AG09309 (cell line): Measurements from ENCODE around the gene CELF2.

ENCODE experiments used
- DNase-seq: peaks from one replicate; pipeline ENCODE4 v3.0.0-alpha.2; 2010; ENCODE audit warnings: low read depth
- H3K4me3 ChIP-seq: 2 replicates; pipeline ENCODE4 v1.5.1; 2011; ENCODE audit warnings: mild to moderate bottlenecking, low read depth, low read length, moderate library complexity; ENCODE audit not compliant: control insufficient read depth
- TF ChIP-seq, protein P1 (sequence below): IDR thresholded peaks from 2 replicates; pipeline ENCODE4 v1.5.1; 2011; ENCODE audit warnings: mild to moderate bottlenecking, low read depth, low read length, inconsistent platforms; ENCODE audit not compliant: insufficient read depth, control insufficient read depth; ENCODE audit errors: missing control alignments

The CELF2 gene

DNA sequence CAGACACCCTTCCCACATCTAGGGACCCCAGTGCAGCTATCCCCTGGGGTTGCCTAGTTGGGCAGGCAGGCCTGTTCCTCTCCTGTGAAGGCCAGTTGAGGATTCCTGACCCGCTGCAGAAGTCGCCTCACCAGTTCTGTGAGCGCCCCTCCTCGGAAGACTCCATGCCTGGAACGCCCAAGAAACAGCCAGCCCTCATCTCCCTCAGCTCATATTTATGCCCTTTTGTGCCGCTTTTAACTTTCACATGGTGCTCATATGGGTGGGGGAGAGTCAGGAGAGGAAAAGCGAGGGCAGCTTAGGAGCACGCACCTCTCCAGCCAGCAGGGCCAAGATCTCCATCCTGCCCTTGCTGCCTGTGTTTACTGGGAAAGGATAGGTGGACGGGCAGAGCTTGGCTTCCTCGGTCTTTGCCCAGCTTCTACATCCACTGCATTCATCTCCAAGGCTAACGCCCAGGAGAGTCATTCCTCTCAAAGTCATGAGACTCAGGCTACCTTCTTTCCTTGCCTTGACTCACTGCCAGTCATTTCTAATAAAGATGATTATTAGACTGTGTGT is 307.2 kb downstream of the CELF2 start:
- no peak overlapping the region for H3K4me3 ChIP-seq
- TF ChIP-seq, protein P1, sequence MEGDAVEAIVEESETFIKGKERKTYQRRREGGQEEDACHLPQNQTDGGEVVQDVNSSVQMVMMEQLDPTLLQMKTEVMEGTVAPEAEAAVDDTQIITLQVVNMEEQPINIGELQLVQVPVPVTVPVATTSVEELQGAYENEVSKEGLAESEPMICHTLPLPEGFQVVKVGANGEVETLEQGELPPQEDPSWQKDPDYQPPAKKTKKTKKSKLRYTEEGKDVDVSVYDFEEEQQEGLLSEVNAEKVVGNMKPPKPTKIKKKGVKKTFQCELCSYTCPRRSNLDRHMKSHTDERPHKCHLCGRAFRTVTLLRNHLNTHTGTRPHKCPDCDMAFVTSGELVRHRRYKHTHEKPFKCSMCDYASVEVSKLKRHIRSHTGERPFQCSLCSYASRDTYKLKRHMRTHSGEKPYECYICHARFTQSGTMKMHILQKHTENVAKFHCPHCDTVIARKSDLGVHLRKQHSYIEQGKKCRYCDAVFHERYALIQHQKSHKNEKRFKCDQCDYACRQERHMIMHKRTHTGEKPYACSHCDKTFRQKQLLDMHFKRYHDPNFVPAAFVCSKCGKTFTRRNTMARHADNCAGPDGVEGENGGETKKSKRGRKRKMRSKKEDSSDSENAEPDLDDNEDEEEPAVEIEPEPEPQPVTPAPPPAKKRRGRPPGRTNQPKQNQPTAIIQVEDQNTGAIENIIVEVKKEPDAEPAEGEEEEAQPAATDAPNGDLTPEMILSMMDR: no peak
- DNase-seq: no peak

DNA sequence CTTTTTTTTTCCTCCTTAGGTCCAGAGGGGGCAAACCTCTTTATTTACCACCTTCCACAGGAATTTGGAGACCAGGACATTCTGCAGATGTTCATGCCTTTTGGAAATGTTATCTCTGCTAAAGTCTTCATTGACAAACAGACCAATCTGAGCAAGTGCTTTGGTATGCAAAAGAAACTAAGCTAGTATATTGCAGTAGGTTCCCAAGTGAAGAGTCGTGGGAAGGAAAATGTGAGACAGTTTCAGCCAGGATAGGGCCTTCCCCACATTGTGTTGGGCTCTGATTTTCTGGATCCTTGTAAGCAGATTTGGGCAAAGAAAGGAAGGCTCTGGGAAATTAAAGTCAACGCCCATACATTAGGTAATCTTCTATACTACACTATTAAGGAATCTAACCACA is 308.1 kb downstream of the CELF2 start:
- H3K4me3 ChIP-seq: no peak overlapping the region
- TF ChIP-seq, protein P1: no peak
- no peak for DNase-seq

DNA sequence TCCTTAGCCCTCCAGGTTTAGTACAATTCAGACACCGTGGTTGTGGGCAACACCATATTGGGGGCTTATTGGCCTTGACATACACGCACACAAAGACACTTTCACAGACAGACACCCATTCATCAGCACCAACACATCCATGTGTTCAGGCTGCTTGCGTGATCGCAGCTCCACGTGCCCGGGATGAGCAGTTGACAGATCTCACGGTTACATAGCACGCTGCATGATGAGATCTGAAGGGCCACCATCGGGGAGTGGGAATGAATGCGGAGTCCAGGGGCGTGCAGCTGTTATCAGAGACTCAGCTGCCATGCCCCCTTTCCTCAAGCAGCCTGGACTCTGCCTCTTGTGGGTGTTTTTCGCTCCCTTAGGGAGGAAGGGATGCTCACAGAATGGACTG is 308.6 kb downstream of the CELF2 start:
- H3K4me3 ChIP-seq: no peak overlapping the region
- no peak for DNase-seq
- TF ChIP-seq, protein P1: no peak

DNA sequence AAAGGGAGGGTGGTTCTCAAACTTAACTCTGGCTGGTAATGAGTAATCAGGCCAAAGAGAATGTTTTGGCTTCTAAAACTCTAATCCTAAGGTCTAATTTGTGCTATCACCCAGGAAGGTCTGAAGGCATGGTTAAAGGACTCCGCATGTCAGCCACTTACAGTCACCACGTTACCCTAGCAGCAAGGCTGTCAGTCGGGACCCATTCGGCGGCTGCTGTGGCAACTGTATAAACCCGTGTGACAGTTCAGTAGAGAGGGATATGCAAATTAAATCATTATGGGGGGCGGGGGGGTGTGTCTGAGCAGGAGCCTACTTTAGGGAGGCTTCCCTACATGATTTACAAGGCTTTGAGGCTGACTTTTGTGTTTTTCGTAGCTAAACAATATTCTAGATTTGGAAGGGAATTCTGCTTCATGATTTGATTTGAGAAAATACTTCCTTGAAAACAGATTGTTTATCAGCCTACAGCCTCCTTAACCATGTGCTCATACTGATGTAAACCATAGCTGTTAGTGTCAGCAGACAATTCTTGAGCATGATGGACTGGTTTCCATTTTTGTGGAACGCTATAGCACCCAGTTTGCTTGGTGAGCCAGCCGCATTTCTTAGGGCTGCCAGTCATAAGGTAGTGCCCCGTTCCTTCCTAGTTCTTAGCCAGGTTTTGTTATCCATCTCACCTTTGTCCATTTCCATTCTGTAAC is 309.4 kb downstream of the CELF2 start:
- TF ChIP-seq, protein P1: no peak
- no peak overlapping the region for H3K4me3 ChIP-seq
- DNase-seq: no peak

DNA sequence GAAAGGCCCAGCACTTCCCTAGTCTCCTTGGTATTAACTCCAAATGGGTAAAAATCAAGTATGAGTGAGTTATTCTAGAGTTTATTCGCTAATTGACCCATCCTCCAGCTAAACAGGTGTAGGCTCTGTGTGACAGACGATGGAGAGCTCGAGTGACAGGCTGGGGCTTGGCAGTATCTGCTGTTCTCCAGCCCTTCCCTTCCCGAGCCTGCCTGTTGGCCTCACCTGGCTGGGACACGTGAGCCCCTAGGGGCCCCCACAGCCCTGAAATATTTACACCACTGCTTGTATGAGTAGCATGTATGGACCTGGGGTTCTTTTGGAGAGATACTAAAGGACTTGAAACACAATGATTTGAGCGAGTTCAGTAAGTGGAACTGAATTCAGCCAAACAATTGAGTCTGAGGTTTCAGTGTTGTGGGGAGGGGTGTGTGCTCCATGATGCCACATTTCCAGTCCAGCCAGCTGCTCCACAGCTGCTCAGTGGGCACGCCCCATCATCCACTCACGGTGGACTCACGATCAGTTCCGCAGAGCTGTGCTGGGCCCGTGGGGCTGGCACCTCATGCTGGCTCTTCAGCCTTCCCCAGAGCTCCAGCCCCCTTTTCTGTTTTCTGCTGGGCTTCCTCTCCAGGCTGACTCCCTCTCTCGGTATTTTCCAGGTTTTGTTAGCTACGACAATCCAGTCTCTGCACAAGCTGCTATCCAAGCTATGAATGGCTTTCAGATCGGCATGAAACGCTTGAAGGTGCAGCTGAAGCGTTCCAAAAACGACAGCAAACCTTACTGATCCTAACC is 310.8 kb downstream of the CELF2 start:
- DNase-seq: no peak
- H3K4me3 ChIP-seq: no peak overlapping the region
- TF ChIP-seq, protein P1: no peak

DNA sequence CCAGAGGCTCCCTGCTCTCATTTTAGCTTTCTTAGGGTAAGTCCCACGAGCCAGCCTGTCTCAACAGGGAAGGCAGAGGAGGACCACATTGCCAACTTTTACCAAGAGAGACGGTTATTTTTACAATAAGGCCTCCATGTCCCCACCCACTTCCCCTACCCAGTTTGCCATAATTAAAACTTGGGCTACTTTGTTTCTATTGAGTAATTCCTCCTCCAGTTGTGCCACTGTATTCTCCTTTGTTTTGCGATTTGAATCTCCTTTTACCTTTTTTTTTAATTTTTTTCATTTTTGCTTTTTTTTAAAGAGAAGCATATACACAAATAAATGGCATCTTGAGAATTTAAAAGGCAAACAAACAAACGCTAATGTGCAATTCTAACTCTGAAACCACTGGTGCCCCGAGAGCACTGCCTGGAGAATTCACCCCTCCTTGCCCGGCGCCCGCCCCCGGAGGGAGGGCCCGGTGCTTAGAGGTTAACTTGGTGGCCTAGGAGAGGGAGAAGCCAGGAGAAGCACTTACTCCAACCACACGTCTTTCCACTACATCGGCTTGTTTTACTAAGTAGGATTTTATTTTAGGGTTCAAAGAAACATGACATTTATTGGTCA is 311.5 kb downstream of the CELF2 start:
- no peak overlapping the region for H3K4me3 ChIP-seq
- DNase-seq: no peak
- TF ChIP-seq, protein P1: no peak
